HepG2 (cell line): ENCODE data around the gene PRKAG1. TPM values are rescaled to one million over a fixed set of nuclear protein-coding genes. Genes with fewer than 3 reads are reported as not detected.

Experiments
- ATAC-seq: fragments of 200-7000 bp; cut with Tn5 transposase; 3 replicates; pipeline ENCODE4 v1.9.1; 2020; ENCODE audit warnings: mild to moderate bottlenecking, moderate library complexity
- BruUV-seq: library from RNA; stranded (reverse); fragments of 400-500 nt; replicated peaks from 2 replicates; lab custom pipeline; 2021; lab: Mats Ljungman, UMichigan
- CTCF ChIA-PET: fragments of 300-600 bp; formaldehyde crosslinking; extraction: SDS; loops from one replicate; lab custom pipeline; 2021; ENCODE audit warnings: low total read pairs, inconsistent platforms, low intra/inter-chr PET ratio; lab: Yijun Ruan, JAX
- POLR2A ChIA-PET: fragments of 350-600 bp; sonication (Branson Sonifier 250); formaldehyde crosslinking; loops from one replicate; lab custom pipeline; 2020; ENCODE audit warnings: antibody characterized with exemption, inconsistent platforms; lab: Yijun Ruan, JAX
- DNase-seq: peaks from one replicate; pipeline ENCODE4 v3.0.0-alpha.2; 2015; ENCODE audit warnings: low spot score
- FAIRE-seq: peaks from 3 replicates; lab custom pipeline; 2011; peaks lifted over from hg19 to GRCh38; lab: Jason Lieb, UNC
- H2AFZ ChIP-seq: one replicate; pipeline ENCODE4 v1.6.1; 2011; ENCODE audit warnings: low read length, inconsistent platforms
- H3K27ac ChIP-seq: fragments of 300-600 bp; 3 replicates; pipeline ENCODE4 v1.8.0; 2011; ENCODE audit warnings: mixed run types, mild to moderate bottlenecking, mixed read lengths, low read length, inconsistent platforms; ENCODE audit not compliant: insufficient read depth; ENCODE audit errors: extremely low read length
- H3K27me3 ChIP-seq, 2 experiments: fragments of 200-600 bp in 1 of 2; 2 replicates in 1 of 2; 3 replicates in 1 of 2; pipeline versions ENCODE4 v1.6.0 to v1.8.0; 2011; ENCODE audit warnings: low read length in 2 of 2, mild to moderate bottlenecking in 2 of 2, moderate library complexity in 2 of 2, inconsistent platforms in 1 of 2; ENCODE audit not compliant: insufficient read depth in 2 of 2, control insufficient read depth in 1 of 2
- H3K36me3 ChIP-seq, 2 experiments: fragments of 200-600 bp in 1 of 2; replicated peaks in 1 of 2; 2 replicates in 1 of 2; 3 replicates in 1 of 2; pipeline versions ENCODE4 v1.5.1 to v1.8.0; 2011; ENCODE audit warnings: low read length in 2 of 2, inconsistent platforms in 1 of 2; ENCODE audit not compliant: insufficient read depth in 2 of 2, control insufficient read depth in 1 of 2
- H3K4me1 ChIP-seq: 2 replicates; pipeline ENCODE4 v1.5.1; 2012; ENCODE audit warnings: low read length, inconsistent platforms; ENCODE audit not compliant: insufficient read depth
- H3K4me2 ChIP-seq: 2 replicates; pipeline ENCODE4 v1.6.0; 2011; ENCODE audit warnings: low read depth, low read length, inconsistent platforms
- H3K4me3 ChIP-seq, 3 experiments: fragments of 200-600 bp in 1 of 3; sonication (generic), shearing (Covaris generic) in 1 of 3; replicated peaks in 1 of 3; 2 replicates each; pipeline ENCODE4 v1.5.1; 2011 to 2016; ENCODE audit warnings: low read length in 3 of 3, inconsistent platforms in 2 of 3, low read depth in 2 of 3, mild to moderate bottlenecking in 2 of 3, control low read depth in 1 of 3, mixed read lengths in 1 of 3; ENCODE audit not compliant: insufficient read depth in 1 of 3
- H3K79me2 ChIP-seq: one replicate; pipeline ENCODE4 v1.6.1; 2011; ENCODE audit warnings: low read length, inconsistent platforms; ENCODE audit not compliant: insufficient read depth
- H3K9ac ChIP-seq: 2 replicates; pipeline ENCODE4 v1.6.0; 2011; ENCODE audit warnings: mild to moderate bottlenecking, low read depth, low read length, inconsistent platforms; ENCODE audit not compliant: insufficient read depth
- H3K9me3 ChIP-seq: 2 replicates; pipeline ENCODE4 v1.5.1; 2012; ENCODE audit warnings: mild to moderate bottlenecking, low read length
- H4K20me1 ChIP-seq: 2 replicates; pipeline ENCODE4 v1.6.0; 2011; ENCODE audit warnings: inconsistent platforms, mild to moderate bottlenecking, low read length, moderate library complexity; ENCODE audit not compliant: insufficient read depth
- MEF2D ChIP-seq: sonication (generic); formaldehyde crosslinking; IDR thresholded peaks from 2 replicates; pipeline ENCODE4 v1.5.1; 2020; ENCODE audit warnings: mild to moderate bottlenecking, missing genetic modification reagents
- NR3C1 ChIP-seq: sonication (generic); formaldehyde crosslinking; IDR thresholded peaks from 2 replicates; pipeline ENCODE4 v1.4.0; 2020; ENCODE audit warnings: missing genetic modification reagents
- ZNF205 ChIP-seq: IDR thresholded peaks from 2 replicates; pipeline ENCODE4 v1.6.1; 2018; ENCODE audit warnings: missing biosample characterization, missing genetic modification reagents
- ZNF530 ChIP-seq: sonication (generic); formaldehyde crosslinking; IDR thresholded peaks from 2 replicates; pipeline ENCODE4 v1.5.0; 2020; ENCODE audit warnings: low read depth, mild to moderate bottlenecking, missing genetic modification reagents
- WGBS: methylation state at CpG from one replicate; pipeline ENCODE4 v1.1.6; 2017; ENCODE audit warnings: low lambda C conversion rate; 5-methylcytosine and 5-hydroxymethylcytosine counted together
- in situ Hi-C: cut with HindIII; loops from 2 replicates; pipeline ENCODE4 v1.10.0; 2017; ENCODE audit warnings: low pct_unique_long_range_greater_than_20kb; ENCODE audit not compliant: extremely low pct_ligation_motif_present
- intact Hi-C: fragments of 100-400 bp; cut with micrococcal nuclease; formaldehyde crosslinking; loops from one replicate; pipeline ENCODE4 v1.10.0; 2022; ENCODE audit not compliant: unreplicated experiment
- polyA plus RNA-seq, 8 experiments: library from polyadenylated mRNA; depleted of rRNA in 3 of 8; stranded (reverse) in 7 of 8; unstranded in 1 of 8; fragments of >200 nt; fragmentation: Illumina TruSeq in 4 of 8; extraction: Trizol in 4 of 8; gene quantifications; 2 replicates each; pipeline versions ENCODE4 v1.2.1 to v1.2.3, GENCODE V29; 2011 to 2016; ENCODE audit warnings: low read depth in 4 of 8, missing spikeins in 1 of 8, mixed read lengths in 1 of 8; ENCODE audit not compliant: insufficient read depth in 1 of 8
- total RNA-seq, 5 experiments: library from RNA; depleted of rRNA; stranded (reverse); fragments of >200 nt; fragmentation: Illumina TruSeq; extraction: Trizol; gene quantifications; 2 replicates each; pipeline ENCODE4 v1.2.3, GENCODE V29; 2016; ENCODE audit warnings: low read depth in 1 of 5

The PRKAG1 gene
- total and polyA plus RNA-seq, 2 of the 13 experiments (the other 11 are each of a cell fraction or from before 2014, with no cell fraction given), result 26.1 to 32.8 TPM

GRCh38 chr12:49048953-49049352 lies 30.4 kb upstream of the PRKAG1 start:
- ATAC-seq (no peak), FAIRE-seq (no peak), DNase-seq (no peak)
- in situ Hi-C loops, result no loop called here
- H3K4me3 ChIP-seq, result no peak overlapping the region
- H3K9me3 ChIP-seq, result no peaks in the 10 kb centered on the region
- no peak overlapping the region for H3K9ac ChIP-seq
- CTCF ChIA-PET, result no interaction called here
- intact Hi-C loops, result no loop called here
- 98% methylated on average over 10 of the region's 10 CpGs for WGBS
- H3K27me3 ChIP-seq, result no peaks in the 10 kb centered on the region
- H3K79me2 ChIP-seq, result no peaks in the 10 kb centered on the region
- peaks cover 8% of the 10 kb centered on the region; the same call in 1 of the 2 replicates for H4K20me1 ChIP-seq
- no TSS peak for BruUV-seq
- H3K4me1 ChIP-seq, result no peaks in the 10 kb centered on the region
- H3K4me2 ChIP-seq, result no peak overlapping the region
- POLR2A ChIA-PET, result interaction anchor here (1.2 kb wide), 1 partner anchor 81 kb away, joined by 3 read pairs; no protein-coding TSS in a partner anchor
- TF ChIP-seq MEF2D (CRISPR knock-in tag), result no peak
- no peak for TF ChIP-seq NR3C1 (CRISPR knock-in tag)
- TF ChIP-seq ZNF530 (CRISPR knock-in tag), result no peak
- no peak overlapping the region for H2AFZ ChIP-seq
- peaks cover 71 to 96% of the 10 kb centered on the region in 2 experiments for H3K36me3 ChIP-seq
- H3K27ac ChIP-seq, result no peak overlapping the region

GRCh38 chr12:49046129-49046895 lies 27.7 kb upstream of the PRKAG1 start:
- ChIA-PET POLR2A (no interaction called here), CTCF (no interaction called here)
- Histone ChIP-seq H3K4me3 (no peak overlapping the region), H3K36me3 (peaks cover 73 to 96% of the 10 kb centered on the region in 2 experiments), H2AFZ (no peak overlapping the region), H3K9me3 (no peaks in the 10 kb centered on the region), H3K4me1 (no peaks in the 10 kb centered on the region), H3K27me3 (no peaks in the 10 kb centered on the region), H3K4me2 (no peak overlapping the region), H4K20me1 (0 out of 2 replicates have a peak, but pooled peaks cover 6% of the 10 kb centered on the region), H3K9ac (no peak overlapping the region), H3K79me2 (no peaks in the 10 kb centered on the region), H3K27ac (no peak overlapping the region)
- ATAC-seq (no peak), FAIRE-seq (no peak), DNase-seq (no peak)
- in situ Hi-C loops, result no loop called here
- 100% methylated on average over 11 of the region's 12 CpGs for WGBS
- BruUV-seq, result no TSS peak
- intact Hi-C loops, result no loop called here
- no peak for TF ChIP-seq ZNF205 (CRISPR knock-in tag)
